HG02798 (cell line): ENCODE measurements around the gene ZRANB1.
"Not testable (repeated sequence)": the region's sequence is repeated elsewhere in the genome, so short reads cannot be mapped to it uniquely, and the experiment has no call there.

Source experiments
- ATAC-seq: cut with Tn5 transposase; IDR thresholded peaks from one replicate; pipeline ENCODE4 v1.9.1; 2021; ENCODE audit warnings: mild to moderate bottlenecking; ENCODE audit not compliant: unreplicated experiment, poor library complexity

ZRANB1 gene

DNA sequence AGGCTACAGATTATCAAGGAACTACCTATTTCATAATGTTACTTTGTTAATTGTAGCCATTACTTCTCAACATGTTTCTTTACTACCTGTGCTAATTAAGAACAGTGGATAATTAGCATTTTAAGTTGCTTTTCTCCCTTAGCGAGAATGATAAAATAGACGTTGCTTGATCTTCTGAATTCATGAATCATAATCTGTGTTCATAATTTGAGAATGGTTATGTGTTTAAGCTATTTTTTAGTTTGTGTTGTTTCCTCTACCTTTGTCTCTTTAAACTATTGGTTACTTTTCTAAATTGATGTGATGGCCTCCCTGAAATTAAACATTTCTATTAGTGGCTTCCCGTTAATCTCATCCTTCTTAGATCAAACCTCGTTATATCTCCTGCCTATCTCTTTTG is at the start of gene ZRANB1:
ZRANB1 (plus strand) TSS at position 301 of the 400 bp plus-strand sequence. CDS start 371 bp downstream, outside the sequence.
- no peak for ATAC-seq

DNA sequence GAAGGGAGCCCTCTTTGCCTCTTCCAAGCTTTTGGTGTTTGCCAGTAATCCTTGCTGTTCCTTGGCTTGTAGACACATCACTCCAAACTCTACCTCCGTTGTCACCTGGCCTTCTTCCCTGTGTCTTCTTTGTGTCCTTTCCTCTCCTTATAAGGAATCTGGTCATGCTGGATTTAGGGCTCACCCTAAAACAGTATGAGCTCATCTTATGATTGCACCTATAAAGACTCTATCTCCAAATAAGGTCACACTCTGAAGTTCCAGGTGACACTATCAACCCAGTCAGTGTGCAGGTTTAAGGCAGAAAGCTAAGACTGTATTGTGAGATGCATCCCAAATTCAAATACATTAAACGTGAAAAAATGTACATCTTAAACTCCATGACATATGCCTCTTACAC is 49.0 kb upstream of the ZRANB1 start:
- no peak for ATAC-seq

GRCh38 chr10:124894569-124895215 is 47.2 kb upstream of the ZRANB1 start:
- no peak for ATAC-seq

GRCh38 chr10:124896751-124897150 is 45.2 kb upstream of the ZRANB1 start:
- ATAC-seq: no peak

- ATAC-seq: no peak
These were observed 43.5 kb upstream of the ZRANB1 start for GRCh38 chr10:124898471-124898870.

DNA sequence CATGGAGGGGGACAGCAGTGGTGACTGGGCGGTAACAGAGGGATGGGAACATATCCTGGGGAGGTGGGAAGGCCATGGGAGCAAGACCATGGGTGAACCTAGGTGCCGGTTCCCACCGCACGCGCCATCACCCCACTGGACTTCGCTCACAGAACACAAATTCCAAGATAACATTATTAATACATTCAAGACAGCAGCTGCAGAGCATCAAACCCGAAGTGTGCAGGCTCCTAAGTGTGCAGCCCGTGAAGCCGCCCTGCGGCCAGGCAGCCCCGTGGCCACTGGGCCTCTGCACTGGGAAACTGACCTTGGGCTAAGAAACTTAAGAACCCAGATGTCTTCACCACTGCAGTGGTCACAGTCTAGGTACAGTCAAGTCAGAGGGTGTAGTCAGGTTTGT is 42.8 kb upstream of the ZRANB1 start:
- no peak for ATAC-seq

DNA sequence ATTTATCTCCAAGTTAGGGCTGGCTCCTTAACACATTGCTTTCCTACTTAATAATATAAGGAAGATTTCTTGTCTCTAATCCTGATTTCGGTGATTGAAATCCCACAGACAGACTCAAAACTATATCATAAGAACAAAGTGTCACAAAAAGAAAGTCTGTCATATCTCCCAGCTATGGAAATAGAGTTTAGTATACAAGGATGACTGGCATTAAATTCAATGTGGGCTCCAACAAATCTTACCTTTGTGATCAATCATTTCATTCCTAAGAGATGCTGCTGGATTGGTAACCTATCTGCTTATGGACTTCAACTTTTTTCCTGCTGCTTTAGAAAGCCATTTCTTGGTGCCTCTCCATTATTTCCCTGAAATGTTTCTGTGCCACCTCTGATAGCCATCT is 39.5 kb upstream of the ZRANB1 start:
- ATAC-seq: no peak

DNA sequence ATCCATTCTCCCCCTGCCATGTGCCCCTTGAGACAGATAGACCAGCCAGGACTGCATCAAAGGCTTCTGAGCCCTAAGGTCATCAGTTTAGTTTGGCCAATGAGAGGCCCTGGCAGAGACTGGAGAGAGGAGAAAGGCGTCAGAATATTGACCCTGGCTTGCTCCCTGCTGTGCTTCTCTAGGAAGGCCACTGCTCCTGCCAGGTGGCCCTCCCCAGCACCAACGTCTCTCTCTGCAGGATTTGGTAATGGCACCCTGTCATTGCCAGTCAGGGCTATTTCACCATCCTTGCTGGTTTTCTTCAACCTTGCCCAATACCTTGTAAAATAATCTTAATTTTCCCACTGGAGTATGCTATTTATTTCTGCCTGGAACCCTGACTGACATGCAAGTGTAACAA is 38.8 kb upstream of the ZRANB1 start:
- no peak for ATAC-seq

GRCh38 chr10:124904796-124905195 is 37.1 kb upstream of the ZRANB1 start:
- ATAC-seq: no peak

DNA sequence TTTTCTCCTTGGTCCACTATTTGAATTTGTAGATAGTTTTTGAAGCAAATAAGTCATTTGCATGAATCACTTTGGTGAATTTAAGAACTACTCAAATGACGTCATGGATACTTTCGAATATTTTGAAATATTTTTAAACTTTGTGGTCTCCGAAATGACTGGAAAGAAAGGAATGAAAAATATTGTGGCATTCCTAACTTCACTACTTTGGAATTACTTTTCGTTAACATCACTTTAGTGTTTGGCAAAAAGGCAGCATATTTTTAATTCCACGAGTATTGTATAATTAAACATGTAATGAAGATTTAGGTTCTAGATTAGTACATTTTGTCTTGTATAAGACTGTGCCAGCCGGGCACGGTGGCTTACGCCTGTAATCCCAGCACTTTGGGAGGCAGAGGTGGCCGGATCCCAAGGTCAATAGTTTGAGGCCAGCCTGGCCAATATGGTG is 35.3 kb upstream of the ZRANB1 start:
- no peak for ATAC-seq

- ATAC-seq: no peak
These were observed 32.4 kb upstream of the ZRANB1 start for GRCh38 chr10:124909563-124909962.

GRCh38 chr10:124911124-124912067 is 30.5 kb upstream of the ZRANB1 start:
- ATAC-seq: no peak

DNA sequence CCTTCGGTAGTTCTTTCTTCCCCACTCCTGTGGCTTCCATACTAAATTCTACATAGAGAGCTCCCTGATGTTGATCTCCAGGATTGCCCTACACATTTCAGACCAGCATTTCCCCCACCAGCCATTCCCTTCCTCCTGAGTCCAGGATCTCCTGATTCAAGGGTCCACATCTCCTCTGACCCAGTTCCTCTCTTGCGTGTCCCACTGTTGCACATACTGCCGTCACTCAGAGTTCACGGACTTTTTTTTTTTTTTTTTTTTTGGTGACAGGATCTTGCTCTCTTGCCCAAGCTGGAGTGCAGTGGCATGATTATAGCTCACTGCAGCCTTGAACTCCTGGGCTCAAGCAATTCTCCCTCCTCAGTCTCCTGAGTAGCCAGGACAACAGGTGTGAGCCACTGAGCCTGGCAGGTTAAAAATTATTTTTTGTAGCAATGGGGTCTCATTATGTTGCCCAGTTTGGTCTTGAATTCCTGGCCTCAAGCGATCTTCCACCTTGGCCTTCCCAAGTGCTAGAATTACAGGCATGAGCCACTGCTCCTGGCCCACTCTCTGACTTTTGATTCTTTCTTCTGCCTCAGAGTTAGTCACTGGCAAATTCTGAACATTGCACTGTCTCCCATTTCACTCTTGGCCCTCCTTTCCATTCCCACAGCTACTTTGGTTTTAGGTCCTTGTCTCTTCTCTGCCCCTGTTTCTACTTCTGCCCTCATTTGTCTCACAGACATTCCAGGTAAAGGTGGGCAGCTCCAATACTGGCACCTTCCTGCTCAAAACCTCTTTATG is 29.6 kb upstream of the ZRANB1 start:
- no peak for ATAC-seq

GRCh38 chr10:124913167-124913566 is 28.8 kb upstream of the ZRANB1 start:
- no peak for ATAC-seq

DNA sequence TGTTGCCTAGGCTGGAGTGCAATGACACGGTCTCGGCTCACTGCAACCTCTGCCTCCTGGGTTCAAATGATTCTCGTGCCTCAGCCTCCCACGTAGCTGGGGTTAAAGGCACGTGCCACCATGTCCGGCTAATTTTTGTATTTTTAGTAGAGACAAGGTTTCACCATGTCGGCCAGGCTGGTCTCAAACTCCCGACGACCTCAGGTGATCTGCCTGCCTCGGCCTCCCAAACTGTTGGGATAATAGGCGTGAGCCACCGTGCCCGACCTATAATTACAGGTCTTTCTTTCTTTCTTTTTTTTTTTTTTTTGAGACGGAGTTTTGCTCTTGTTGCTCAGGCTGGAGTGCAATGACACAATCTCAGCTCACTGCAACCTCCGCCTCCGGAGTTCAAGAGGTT is 27.5 kb upstream of the ZRANB1 start:
- ATAC-seq: not testable (repeated sequence)

- ATAC-seq: no peak
These were observed 25.8 kb upstream of the ZRANB1 start for GRCh38 chr10:124916098-124916584.

GRCh38 chr10:124916585-124917427 is 25.1 kb upstream of the ZRANB1 start:
- peak; percentile 98 for ATAC-seq

DNA sequence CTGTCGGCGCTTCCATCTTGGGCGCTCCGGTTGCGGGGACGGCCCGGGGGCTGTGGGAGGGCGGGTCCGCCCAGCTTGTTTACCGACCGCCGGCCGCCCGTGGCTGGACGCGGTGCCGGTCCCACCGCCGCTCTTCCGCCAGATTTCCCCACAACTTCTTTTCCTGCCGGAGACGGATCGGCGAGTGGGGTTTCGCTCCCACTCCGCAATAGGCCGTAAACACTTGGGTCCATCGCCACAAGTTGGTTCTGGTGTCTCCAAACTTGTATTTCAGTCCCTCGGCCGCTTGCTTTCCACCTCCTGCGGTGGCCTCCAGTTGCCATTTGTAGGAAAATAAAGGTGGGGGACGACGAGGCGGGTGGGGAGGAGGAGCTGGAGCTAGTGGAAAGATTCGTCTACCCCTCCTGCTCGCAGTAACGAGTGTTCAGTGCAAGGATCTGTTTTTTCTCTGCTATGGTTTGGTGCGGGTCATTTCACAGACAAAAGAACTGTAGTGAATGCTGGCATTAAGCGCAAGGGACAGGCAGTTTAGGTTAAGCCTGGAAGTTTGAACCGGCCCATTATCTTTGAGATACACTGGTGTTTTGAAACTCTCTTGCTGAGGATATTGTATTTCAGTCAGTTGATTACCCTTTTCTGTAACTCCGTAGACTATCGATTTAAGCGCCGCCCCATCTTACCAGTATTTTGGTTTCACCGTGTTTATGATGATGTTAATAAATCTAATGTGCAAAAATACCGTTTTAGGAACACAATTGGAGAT is 24.3 kb upstream of the ZRANB1 start:
- ATAC-seq: no peak
